Activated CD8-positive, alpha-beta memory T cell treated with anti-CD3 and anti-CD28 coated beads for 36 hours (primary cell): ENCODE results near the gene CNTROB. TPM values are rescaled to one million over a fixed set of nuclear protein-coding genes. Genes with fewer than 3 reads are reported as not detected.
"Not testable (repeated sequence)": the region's sequence is repeated elsewhere in the genome, so short reads cannot be mapped to it uniquely, and the experiment has no call there.

Experiments
- CTCF ChIA-PET: fragments of 350-600 bp; sonication (Branson Sonifier 250); formaldehyde crosslinking; loops from one replicate; lab custom pipeline; 2021; ENCODE audit warnings: antibody characterized with exemption; lab: Charles Lee
- POLR2A ChIA-PET: fragments of 350-600 bp; sonication (Branson Sonifier 250); formaldehyde crosslinking; loops from one replicate; lab custom pipeline; 2021; ENCODE audit warnings: antibody characterized with exemption; lab: Charles Lee
- total RNA-seq, 2 experiments: library from RNA; stranded (reverse); gene quantifications; one replicate each; pipeline ENCODE4 v1.2.3, GENCODE V29; 2021

CNTROB gene
- total RNA-seq, 2 experiments from 2014 or later = 40.1 to 44.4 TPM

- ChIA-PET CTCF (interaction anchor here (0.9 to 1.3 kb wide), 5 partner anchors 13 to 67 kb away, joined by 3 to 4 read pairs (median 3); no protein-coding TSS in a partner anchor), POLR2A (interaction anchor here (0.6 kb wide), 2 partner anchors 14 to 49 kb away, joined by 3 to 6 read pairs; partner anchors contain the start of gene RNF227)
These were observed 2.6 kb upstream of the CNTROB start, which contains the start of gene KCNAB3 for GRCh38 chr17:7929158-7930023. Gene KCNAB3, minus strand, starts transcription at chr17:7929856. Its CDS starts 421 bp downstream, at chr17:7929435.

DNA sequence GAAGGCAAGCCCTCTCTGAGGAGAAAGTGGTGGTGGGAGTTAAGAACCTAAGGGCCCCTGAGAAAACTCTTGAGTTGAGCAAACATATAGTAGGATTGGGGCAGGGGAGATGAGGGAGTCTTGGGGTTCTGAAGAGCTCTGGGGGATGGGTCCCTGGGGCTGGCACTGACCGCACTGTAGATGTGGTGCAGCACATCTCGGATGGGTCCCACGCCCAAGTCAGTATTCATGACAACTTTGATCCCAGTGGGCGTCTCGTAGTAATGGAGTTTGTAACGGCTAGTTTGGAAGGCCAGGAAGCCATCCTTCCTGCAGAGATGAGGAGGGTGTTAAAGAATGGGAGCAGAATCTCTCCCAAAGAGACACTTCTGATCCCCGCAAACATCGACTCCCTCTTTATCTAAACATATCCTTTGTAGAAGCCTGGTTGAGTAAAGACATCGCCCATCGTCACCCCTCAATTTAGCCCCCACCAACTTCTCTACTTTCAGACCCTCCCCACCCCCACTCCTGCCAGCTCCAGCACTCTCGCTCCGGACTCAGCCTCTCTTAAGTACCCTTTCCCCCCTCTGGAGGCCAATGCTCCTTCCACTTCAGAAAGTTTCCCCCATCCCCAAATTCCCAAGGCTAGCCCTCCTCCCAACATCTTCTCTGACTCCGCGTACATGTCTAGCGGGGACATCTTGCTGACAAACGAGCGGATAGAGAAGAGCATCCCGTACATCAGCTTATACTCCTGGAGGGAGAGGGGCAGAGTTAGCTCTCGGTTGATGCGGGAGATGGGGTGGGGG lies 970 bp upstream of the CNTROB start:
- POLR2A ChIA-PET = interaction anchor here (0.6 to 2.8 kb wide), 7 partner anchors 15 to 262 kb away, joined by 3 to 15 read pairs (median 4); partner anchors contain the start of genes HES7, NAA38 and RNF227

DNA sequence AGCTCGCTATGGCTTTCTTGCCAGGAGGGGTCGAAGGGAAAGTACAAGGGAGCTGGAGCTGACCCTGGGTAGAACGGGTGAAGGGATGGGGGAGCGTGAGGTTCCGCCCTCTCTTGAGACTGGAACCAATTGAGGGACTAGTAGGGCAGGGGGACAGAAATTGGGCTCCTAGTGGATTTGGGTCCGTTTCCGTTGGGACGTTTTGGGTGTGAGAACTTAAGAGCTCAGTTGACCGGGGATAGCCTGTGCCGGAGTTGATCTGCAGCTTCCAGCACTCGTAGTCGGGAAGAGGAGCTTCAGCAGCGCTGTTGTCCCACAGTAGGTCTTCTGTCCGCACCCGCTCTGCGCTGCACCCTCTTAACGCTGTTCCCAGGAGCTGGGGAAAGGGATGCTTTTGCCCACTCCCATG lies 481 bp downstream of the CNTROB start:
- CTCF ChIA-PET = interaction anchor here (0.7 to 3.0 kb wide), 11 partner anchors 10 to 244 kb away, joined by 3 to 18 read pairs (median 5); partner anchors contain the start of genes NAA38, RNF227 and WRAP53
- POLR2A ChIA-PET = interaction anchor here (0.6 to 2.8 kb wide), 9 partner anchors 11 to 893 kb away, joined by 3 to 15 read pairs (median 3); partner anchors contain the start of genes NAA38 and RNF227

More for the DNA sequence above, 970 bp upstream of the CNTROB start:
- CTCF ChIA-PET = interaction anchor here (0.7 to 3.0 kb wide), 8 partner anchors 9 to 243 kb away, joined by 3 to 18 read pairs (median 6); partner anchors contain the start of genes RNF227 and WRAP53

- ChIA-PET CTCF (interaction anchor here (1.0 to 3.0 kb wide), 7 partner anchors 11 to 125 kb away, joined by 3 to 18 read pairs (median 6); partner anchors contain the start of gene RNF227), POLR2A (interaction anchor here (0.7 to 2.8 kb wide), 6 partner anchors 11 to 109 kb away, joined by 3 to 15 read pairs (median 4); partner anchors contain the start of gene RNF227)
These were observed 943 bp downstream of the CNTROB start for GRCh38 chr17:7932949-7933348.

DNA sequence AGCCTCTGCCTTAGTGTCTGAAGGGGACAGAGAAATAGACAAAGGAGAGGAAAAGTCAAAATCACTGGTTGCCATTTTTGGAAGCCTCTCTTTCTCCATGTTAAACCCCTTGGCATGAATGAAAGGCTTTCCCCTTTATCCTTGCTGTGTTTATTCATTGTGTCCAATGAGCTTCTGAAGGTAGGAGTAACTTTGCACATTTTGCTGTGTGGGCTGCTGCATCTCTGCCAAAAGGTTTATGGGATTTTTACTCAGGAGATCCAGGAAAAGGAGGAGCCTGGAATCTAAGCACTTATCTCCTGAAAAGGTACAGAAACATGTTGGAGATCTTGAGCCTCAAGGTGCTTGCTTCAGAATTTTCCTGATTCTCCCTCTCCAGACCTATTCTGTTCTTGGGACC lies 3.9 kb downstream of the CNTROB start:
- POLR2A ChIA-PET = no interaction called here

DNA sequence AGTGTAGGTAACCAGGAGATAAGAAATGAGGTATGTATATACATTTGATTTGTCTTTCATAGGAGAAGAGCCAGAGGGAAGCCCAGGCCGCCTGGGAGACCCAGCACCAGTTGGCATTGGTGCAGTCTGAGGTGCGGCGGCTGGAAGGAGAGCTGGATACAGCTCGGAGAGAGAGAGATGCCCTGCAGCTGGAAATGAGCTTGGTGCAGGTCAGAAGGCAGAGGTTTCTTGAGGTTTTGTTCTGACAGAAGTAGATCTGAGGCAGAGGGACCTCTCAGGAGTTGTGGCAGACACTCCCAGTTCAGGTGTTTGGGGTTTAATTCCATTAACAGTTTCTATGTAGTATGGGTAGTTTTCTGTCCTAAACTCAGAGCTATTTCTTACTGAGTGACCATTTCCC lies 8.0 kb downstream of the CNTROB start:
- ChIA-PET POLR2A (no interaction called here), CTCF (interaction anchor here (1.2 to 1.4 kb wide), 2 partner anchors 50 to 139 kb away, joined by 3 to 4 read pairs; no protein-coding TSS in a partner anchor)

More for the DNA sequence above, 3.9 kb downstream of the CNTROB start:
- CTCF ChIA-PET = interaction anchor here (1.7 kb wide), 1 partner anchor 42 kb away, joined by 3 read pairs; no protein-coding TSS in a partner anchor

DNA sequence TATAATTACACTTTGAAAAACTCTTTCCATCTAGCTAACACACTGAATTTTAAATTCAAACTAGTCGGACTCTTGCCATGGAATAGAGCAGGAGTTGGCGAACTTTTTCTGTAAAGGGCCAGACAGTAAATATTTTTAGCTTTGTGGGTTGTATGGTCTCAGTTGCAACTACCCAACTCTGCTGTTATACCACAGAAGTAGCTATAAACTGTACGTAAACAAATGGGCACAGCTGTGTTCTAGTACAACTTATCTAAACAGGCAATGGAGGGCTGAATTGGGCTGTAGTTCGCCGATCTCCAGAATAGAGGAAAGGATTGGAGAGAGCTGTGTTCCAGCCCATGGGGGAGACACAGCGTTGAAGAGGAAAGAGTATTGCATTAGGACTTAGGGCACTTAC lies 8.7 kb downstream of the CNTROB start:
- ChIA-PET CTCF (interaction anchor here (1.0 to 1.4 kb wide), 2 partner anchors 49 to 138 kb away, joined by 3 to 4 read pairs; no protein-coding TSS in a partner anchor), POLR2A (no interaction called here)

DNA sequence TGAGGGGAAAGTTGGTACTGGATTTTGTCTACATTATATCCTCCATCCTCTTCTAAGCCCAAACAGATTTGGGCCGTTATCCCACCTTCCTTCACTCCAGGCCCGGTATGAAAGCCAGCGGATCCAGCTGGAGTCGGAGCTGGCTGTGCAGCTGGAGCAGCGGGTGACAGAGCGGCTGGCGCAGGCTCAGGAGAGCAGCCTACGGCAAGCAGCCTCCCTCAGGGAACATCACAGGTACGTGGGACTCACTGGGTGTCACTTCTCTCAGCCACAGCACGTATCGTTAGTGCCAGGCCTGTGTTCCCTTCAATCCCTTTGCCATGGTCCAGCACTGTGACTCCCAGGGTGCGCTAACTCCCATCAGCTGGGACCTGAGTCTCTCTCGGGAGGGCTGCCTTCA lies 11.3 kb downstream of the CNTROB start:
- ChIA-PET CTCF (interaction anchor here (2.9 kb wide), 1 partner anchor 46 kb away, joined by 13 read pairs; no protein-coding TSS in a partner anchor), POLR2A (interaction anchor here (0.6 kb wide), 1 partner anchor 84 kb away, joined by 3 read pairs; no protein-coding TSS in a partner anchor)

- CTCF ChIA-PET = interaction anchor here (0.8 to 2.9 kb wide), 4 partner anchors 17 to 117 kb away, joined by 3 to 13 read pairs (median 4); no protein-coding TSS in a partner anchor
- POLR2A ChIA-PET = no interaction called here
These were observed 12.3 kb downstream of the CNTROB start for GRCh38 chr17:7944326-7944725.

GRCh38 chr17:7945651-7946050 lies 13.6 kb downstream of the CNTROB start:
- ChIA-PET CTCF (interaction anchor here (0.9 kb wide), 1 partner anchor 117 kb away, joined by 3 read pairs; no protein-coding TSS in a partner anchor), POLR2A (interaction anchor here (1.3 kb wide), 1 partner anchor 13 kb away, joined by 3 read pairs; no protein-coding TSS in a partner anchor)

DNA sequence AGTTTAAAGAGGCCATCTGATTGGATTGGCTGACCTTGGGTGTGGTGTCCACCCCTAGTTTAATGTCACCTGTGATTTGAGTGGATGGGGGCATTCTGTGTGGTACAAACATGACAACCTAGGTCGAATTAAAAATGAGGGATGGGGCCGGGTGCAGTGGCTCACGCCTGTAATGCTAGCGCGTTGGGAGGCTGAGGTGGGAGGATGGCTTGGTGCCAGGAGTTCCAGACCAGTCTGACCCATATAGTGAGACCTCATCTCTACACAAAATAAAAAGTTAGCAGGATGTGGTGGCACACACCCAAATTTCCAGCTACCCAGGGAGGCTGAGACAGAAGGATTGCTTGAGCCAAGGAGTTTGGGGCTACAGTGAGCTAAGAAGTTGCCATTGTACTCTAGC lies 14.4 kb downstream of the CNTROB start:
- CTCF ChIA-PET = no interaction called here
- POLR2A ChIA-PET = interaction anchor here (0.6 to 1.3 kb wide), 2 partner anchors 14 to 72 kb away, joined by 3 to 4 read pairs; no protein-coding TSS in a partner anchor

DNA sequence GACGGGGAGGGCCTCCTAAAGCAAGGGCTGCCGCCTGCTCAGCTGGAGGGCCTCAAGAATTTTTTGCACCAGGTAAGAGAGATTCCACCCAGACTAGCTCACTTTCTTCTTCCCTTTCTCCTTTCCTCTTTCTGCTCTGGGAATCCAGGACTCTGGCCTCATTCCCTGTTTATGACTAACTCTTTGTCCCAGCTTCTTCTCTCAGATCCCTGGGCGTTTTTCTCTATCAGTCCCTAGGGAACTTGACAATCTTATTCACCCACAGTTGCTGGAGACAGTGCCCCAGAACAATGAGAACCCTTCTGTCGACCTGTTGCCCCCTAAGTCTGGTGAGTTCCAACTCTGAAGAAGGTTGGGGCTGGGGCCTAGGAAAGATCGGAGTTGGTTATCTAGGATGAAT lies 15.6 kb downstream of the CNTROB start:
- ChIA-PET POLR2A (no interaction called here), CTCF (no interaction called here)

DNA sequence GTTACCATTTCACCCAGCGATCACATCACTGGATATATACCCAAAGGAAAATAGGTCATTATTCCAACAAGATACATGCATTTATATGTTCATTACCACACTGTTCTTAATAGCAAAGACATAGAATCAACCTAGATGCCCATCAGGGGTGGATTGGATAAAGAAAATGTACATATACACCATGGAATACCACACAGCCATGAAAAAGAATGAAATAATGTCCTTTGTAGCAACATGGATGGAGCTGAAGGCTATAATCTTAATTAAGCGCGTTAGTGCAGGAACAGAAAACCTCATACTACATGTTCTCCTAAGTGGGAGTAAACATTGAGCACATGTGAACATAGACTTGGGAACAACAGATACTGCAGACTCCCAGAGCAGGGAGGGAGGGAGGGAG lies 18.6 kb downstream of the CNTROB start:
- POLR2A ChIA-PET = no interaction called here
- CTCF ChIA-PET = interaction anchor here (0.6 to 1.0 kb wide), 3 partner anchors 35 to 772 kb away, joined by 3 read pairs; no protein-coding TSS in a partner anchor

DNA sequence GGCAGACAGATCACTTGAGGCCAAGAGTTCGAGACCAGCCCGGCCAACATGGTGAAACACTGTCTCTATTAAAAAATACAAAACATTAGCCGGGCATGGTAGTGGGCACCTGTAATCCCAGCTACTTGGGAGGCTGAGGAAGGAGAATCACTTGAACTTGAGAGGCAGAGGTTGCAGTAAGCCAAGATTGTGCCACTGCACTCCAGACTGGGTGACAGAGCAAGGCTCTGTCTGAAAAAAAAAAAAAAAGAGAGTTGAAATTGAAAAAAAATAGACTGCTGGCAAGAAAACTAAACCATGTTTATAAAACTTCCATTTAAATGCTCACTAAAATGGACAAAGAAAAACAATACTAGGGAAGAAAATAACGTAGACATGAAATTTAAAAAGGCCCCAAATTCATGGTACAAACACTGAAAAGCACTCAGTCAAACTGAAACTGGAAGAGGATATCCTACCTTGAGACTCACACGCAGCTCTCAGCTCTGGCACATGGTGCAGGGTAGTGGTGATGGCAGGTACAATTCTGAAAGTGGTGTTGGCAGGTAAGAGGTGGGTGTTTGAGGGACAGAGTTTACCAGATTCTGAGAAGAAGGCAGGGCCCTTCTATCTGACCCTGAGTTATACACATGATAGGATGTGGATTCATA lies 19.3 kb downstream of the CNTROB start:
- ChIA-PET CTCF (interaction anchor here (0.6 to 1.1 kb wide), 4 partner anchors 26 to 38 kb away, joined by 3 to 4 read pairs (median 3); no protein-coding TSS in a partner anchor), POLR2A (no interaction called here)

DNA sequence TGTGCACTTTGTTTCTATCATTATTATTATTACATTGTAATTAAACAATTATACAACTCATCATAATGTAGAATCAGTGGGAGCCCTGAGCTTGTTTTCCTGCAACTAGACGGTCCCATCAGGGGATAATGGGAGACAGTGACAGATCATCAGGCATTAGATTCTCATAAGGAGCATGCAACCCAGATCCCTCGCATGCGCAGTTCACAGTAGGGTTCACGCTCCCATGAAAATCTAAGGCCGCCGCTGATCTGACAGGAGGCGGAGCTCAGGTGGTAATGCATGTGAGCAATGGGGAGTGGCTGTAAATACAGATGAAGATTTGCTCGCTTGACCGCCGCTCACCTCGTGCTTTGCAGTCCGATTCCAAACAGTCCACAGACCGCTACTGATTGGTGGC lies 21.3 kb downstream of the CNTROB start:
- CTCF ChIA-PET = interaction anchor here (1.2 kb wide), 1 partner anchor 18 kb away, joined by 3 read pairs; no protein-coding TSS in a partner anchor
- POLR2A ChIA-PET = not testable (repeated sequence)

GRCh38 chr17:7955414-7956227 lies 23.6 kb downstream of the CNTROB start:
- CTCF ChIA-PET = interaction anchor here (0.6 to 1.6 kb wide), 2 partner anchors 35 to 627 kb away, joined by 3 to 6 read pairs; no protein-coding TSS in a partner anchor

More at GRCh38 chr17:7955414-7956227, 23.6 kb downstream of the CNTROB start:
- POLR2A ChIA-PET = no interaction called here
